Measurements from ENCODE around the gene VSIG10.

VSIG10 gene

GRCh38 chr12:118044577-118044976 is 59.2 kb downstream of the VSIG10 start:
- Histone ChIP-seq H3K36me3 (ENCODE audit: low read length) (no peaks in the 10 kb centered on the region), H3K9me3 (ENCODE audit: insufficient read depth, low read length) (no peaks in the 10 kb centered on the region), H3K9ac (ENCODE audit: low read length) (no peak overlapping the region), H4K20me1 (ENCODE audit: low read depth, low read length) (no peaks in the 10 kb centered on the region), H3K4me2 (ENCODE audit: low read depth, low read length, poor library complexity, severe bottlenecking) (no peak overlapping the region), H3F3A (ENCODE audit: insufficient read depth) (no peaks in the 10 kb centered on the region), H3K27me3 (ENCODE audit: low read length) (no peaks in the 10 kb centered on the region), H3K9me2 (replicated peaks; ENCODE audit: insufficient read depth, low read length) (no peaks in the 10 kb centered on the region), H2AFZ (ENCODE audit: low read depth, low read length, severe bottlenecking) (no peak overlapping the region), H3K4me3 (ENCODE audit: insufficient read depth, low read length, poor library complexity, severe bottlenecking) (no peak overlapping the region), H3K79me2 (ENCODE audit: insufficient read depth, low read length) (no peaks in the 10 kb centered on the region), H3K27ac (ENCODE audit: low read depth, low read length) (no peak overlapping the region)
- TF ChIP-seq EZH2phosphoT487 (conservative IDR thresholded peaks at IDR 0.05; ENCODE audit: low read length) (no peak), CTCF (IDR thresholded peaks at IDR 0.05; ENCODE audit: insufficient read depth, low read length, poor library complexity, severe bottlenecking) (no peak)

GRCh38 chr12:118044075-118044474 is 59.7 kb downstream of the VSIG10 start:
- no peaks in the 10 kb centered on the region for H4K20me1 ChIP-seq (ENCODE audit: low read depth, low read length)
- no peak overlapping the region for H3K9ac ChIP-seq (ENCODE audit: low read length)
- H3K4me2 ChIP-seq (ENCODE audit: low read depth, low read length, poor library complexity, severe bottlenecking): no peak overlapping the region
- no peaks in the 10 kb centered on the region for H3K9me3 ChIP-seq (ENCODE audit: insufficient read depth, low read length)
- no peak overlapping the region for H2AFZ ChIP-seq (ENCODE audit: low read depth, low read length, severe bottlenecking)
- no peaks in the 10 kb centered on the region for H3F3A ChIP-seq (ENCODE audit: insufficient read depth)
- TF ChIP-seq CTCF (IDR thresholded peaks at IDR 0.05; ENCODE audit: insufficient read depth, low read length, poor library complexity, severe bottlenecking) (no peak), EZH2phosphoT487 (conservative IDR thresholded peaks at IDR 0.05; ENCODE audit: low read length) (no peak)
- H3K36me3 ChIP-seq (ENCODE audit: low read length): no peaks in the 10 kb centered on the region
- no peak overlapping the region for H3K4me3 ChIP-seq (ENCODE audit: insufficient read depth, low read length, poor library complexity, severe bottlenecking)
- H3K9me2 ChIP-seq (replicated peaks; ENCODE audit: insufficient read depth, low read length): no peaks in the 10 kb centered on the region
- no peaks in the 10 kb centered on the region for H3K27me3 ChIP-seq (ENCODE audit: low read length)
- no peaks in the 10 kb centered on the region for H3K79me2 ChIP-seq (ENCODE audit: insufficient read depth, low read length)
- H3K27ac ChIP-seq (ENCODE audit: low read depth, low read length): no peak overlapping the region

GRCh38 chr12:118042091-118042490 is 61.7 kb downstream of the VSIG10 start:
- Histone ChIP-seq H3K9me2 (replicated peaks; ENCODE audit: insufficient read depth, low read length) (no peaks in the 10 kb centered on the region), H3K36me3 (ENCODE audit: low read length) (no peaks in the 10 kb centered on the region), H4K20me1 (ENCODE audit: low read depth, low read length) (no peaks in the 10 kb centered on the region)

More at GRCh38 chr12:118042091-118042490, 61.7 kb downstream of the VSIG10 start:
- no peaks in the 10 kb centered on the region for H3K27me3 ChIP-seq (ENCODE audit: low read length)
- H3K4me3 ChIP-seq (ENCODE audit: insufficient read depth, low read length, poor library complexity, severe bottlenecking): no peak overlapping the region
- TF ChIP-seq CTCF (IDR thresholded peaks at IDR 0.05; ENCODE audit: insufficient read depth, low read length, poor library complexity, severe bottlenecking) (no peak), EZH2phosphoT487 (conservative IDR thresholded peaks at IDR 0.05; ENCODE audit: low read length) (no peak)
- no peaks in the 10 kb centered on the region for H3F3A ChIP-seq (ENCODE audit: insufficient read depth)
- no peak overlapping the region for H3K4me2 ChIP-seq (ENCODE audit: low read depth, low read length, poor library complexity, severe bottlenecking)
- no peak overlapping the region for H3K27ac ChIP-seq (ENCODE audit: low read depth, low read length)
- no peak overlapping the region for H3K9ac ChIP-seq (ENCODE audit: low read length)
- no peak overlapping the region for H2AFZ ChIP-seq (ENCODE audit: low read depth, low read length, severe bottlenecking)
- no peaks in the 10 kb centered on the region for H3K79me2 ChIP-seq (ENCODE audit: insufficient read depth, low read length)
- no peaks in the 10 kb centered on the region for H3K9me3 ChIP-seq (ENCODE audit: insufficient read depth, low read length)
